ENCODE data around the gene SEPSECS.

DNA sequence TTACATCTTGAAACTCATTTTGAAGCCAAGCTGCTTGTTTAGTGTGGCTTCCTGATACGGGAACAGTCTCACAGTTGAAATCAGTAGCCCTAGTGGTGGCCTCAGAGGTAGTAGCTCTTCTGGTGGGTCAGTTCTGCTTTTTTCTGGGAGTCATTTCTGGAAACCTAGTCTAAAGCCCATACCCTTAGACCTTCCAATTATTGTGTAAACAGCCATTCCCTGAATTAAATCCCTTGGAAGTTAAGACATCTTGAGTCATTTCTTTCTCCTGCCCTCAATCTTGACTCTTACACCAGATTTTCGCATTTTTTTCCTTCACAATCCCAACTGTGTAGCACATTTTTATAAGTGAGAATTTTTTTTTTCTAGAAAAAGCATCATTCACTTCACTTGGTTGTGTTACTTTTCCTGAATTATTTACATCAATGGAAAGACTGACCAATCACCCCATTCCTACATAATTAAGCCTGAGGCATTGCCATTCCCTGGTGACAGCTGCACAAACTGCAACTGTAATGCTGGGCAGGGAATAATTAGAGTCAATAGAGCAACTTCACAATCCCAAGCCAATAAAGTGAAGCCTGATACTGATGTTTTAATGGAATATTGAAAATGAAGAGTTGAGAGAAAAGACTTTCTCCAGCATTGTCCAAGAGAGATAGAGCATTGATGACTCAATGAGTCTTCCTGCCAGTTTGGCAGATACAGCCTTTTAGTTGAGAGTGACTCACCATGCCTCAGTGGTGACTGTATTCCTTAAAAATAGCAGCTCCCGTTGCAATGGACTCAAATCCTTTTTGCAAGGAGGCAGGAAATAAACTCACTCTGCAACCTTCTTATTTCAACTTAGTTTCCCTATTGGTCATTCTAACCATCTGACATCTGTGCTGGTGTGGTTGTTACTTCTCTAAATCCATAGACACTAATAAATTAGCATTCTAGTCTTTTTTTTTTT lies 13.0 kb upstream of the SEPSECS start:
- TF ChIP-seq, protein P1, sequence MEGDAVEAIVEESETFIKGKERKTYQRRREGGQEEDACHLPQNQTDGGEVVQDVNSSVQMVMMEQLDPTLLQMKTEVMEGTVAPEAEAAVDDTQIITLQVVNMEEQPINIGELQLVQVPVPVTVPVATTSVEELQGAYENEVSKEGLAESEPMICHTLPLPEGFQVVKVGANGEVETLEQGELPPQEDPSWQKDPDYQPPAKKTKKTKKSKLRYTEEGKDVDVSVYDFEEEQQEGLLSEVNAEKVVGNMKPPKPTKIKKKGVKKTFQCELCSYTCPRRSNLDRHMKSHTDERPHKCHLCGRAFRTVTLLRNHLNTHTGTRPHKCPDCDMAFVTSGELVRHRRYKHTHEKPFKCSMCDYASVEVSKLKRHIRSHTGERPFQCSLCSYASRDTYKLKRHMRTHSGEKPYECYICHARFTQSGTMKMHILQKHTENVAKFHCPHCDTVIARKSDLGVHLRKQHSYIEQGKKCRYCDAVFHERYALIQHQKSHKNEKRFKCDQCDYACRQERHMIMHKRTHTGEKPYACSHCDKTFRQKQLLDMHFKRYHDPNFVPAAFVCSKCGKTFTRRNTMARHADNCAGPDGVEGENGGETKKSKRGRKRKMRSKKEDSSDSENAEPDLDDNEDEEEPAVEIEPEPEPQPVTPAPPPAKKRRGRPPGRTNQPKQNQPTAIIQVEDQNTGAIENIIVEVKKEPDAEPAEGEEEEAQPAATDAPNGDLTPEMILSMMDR (conservative IDR thresholded peaks at IDR 0.05), result no peak
- no peak for TF ChIP-seq ZFX (IDR thresholded peaks at IDR 0.05)
